Spleen (tissue), 7 donors: Measurements from ENCODE around the gene TMED5.

ENCODE experiments used
- POLR2A ChIP-seq, 3 donors: fragments of 450-650 bp; IDR thresholded peaks; one replicate each; pipeline ENCODE4 v1.5.1; 2017; ENCODE audit warnings: antibody characterized with exemption in 3 of 3, mild to moderate bottlenecking in 1 of 3
- TF ChIP-seq, protein P1 (sequence below), 11 experiments: fragments of 200-600 bp in 7 of 11; fragments of 450-650 bp in 4 of 11; sonication (generic) in 4 of 11; IDR thresholded peaks in 8 of 11; conservative IDR thresholded peaks in 3 of 11; 1 replicate in 7 of 11; 2 replicates in 4 of 11; pipeline versions ENCODE4 v1.4.0 to v1.8.0; 2016 to 2021; ENCODE audit warnings: antibody characterized with exemption in 11 of 11, inconsistent platforms in 4 of 11, mild to moderate bottlenecking in 1 of 11
- donor health status: DM: no; HTN: no; CAD: no; lungs with moderate emphysema.
- donor health status: DM: no; HTN: no; CAD: no.
- donor health status: DM: no; HTN: no; CAD: no.

GRCh38 chr1:93159337-93159736 is 20.9 kb downstream of the TMED5 start:
- TF ChIP-seq, protein P1, sequence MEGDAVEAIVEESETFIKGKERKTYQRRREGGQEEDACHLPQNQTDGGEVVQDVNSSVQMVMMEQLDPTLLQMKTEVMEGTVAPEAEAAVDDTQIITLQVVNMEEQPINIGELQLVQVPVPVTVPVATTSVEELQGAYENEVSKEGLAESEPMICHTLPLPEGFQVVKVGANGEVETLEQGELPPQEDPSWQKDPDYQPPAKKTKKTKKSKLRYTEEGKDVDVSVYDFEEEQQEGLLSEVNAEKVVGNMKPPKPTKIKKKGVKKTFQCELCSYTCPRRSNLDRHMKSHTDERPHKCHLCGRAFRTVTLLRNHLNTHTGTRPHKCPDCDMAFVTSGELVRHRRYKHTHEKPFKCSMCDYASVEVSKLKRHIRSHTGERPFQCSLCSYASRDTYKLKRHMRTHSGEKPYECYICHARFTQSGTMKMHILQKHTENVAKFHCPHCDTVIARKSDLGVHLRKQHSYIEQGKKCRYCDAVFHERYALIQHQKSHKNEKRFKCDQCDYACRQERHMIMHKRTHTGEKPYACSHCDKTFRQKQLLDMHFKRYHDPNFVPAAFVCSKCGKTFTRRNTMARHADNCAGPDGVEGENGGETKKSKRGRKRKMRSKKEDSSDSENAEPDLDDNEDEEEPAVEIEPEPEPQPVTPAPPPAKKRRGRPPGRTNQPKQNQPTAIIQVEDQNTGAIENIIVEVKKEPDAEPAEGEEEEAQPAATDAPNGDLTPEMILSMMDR (IDR thresholded peaks at IDR 0.05 in 8 of 11, conservative IDR thresholded peaks at IDR 0.05 in 3 of 11): no peak
- TF ChIP-seq POLR2A (IDR thresholded peaks at IDR 0.05): no peak
